Stimulated activated naive CD4-positive, alpha-beta T cell treated with Interleukin-2 at 50 U/mL for 16 hours (primary cell): ENCODE results near the gene HOXB5.
A peak's percentile ranks its signal among the peaks of the same experiment; 100 is the strongest.

Experiments used
- DNase-seq: peaks from one replicate; lab custom pipeline; 2025; lab: John Stamatoyannopoulos, UW

The HOXB5 gene

GRCh38 chr17:48559122-48559839, 34.3 kb downstream of the HOXB5 start:
- no peak for DNase-seq

- no peak for DNase-seq
These were observed 34.8 kb downstream of the HOXB5 start for GRCh38 chr17:48558831-48559121.

GRCh38 chr17:48558057-48558830, 35.3 kb downstream of the HOXB5 start:
- no peak for DNase-seq

GRCh38 chr17:48556576-48557401, 36.8 kb downstream of the HOXB5 start:
- no peak for DNase-seq

GRCh38 chr17:48556229-48556575, 37.4 kb downstream of the HOXB5 start:
- DNase-seq, result no peak

- no peak for DNase-seq
These were observed 38.0 kb downstream of the HOXB5 start for GRCh38 chr17:48555258-48556228.

GRCh38 chr17:48554412-48555257, 38.9 kb downstream of the HOXB5 start:
- DNase-seq, result no peak

- no peak for DNase-seq
These were observed 39.8 kb downstream of the HOXB5 start for GRCh38 chr17:48553826-48554225.

- no peak for DNase-seq
These were observed 40.4 kb downstream of the HOXB5 start for GRCh38 chr17:48553190-48553547.

- no peak for DNase-seq
These were observed 41.0 kb downstream of the HOXB5 start for GRCh38 chr17:48552466-48553189.

GRCh38 chr17:48551596-48552465, 41.7 kb downstream of the HOXB5 start:
- DNase-seq, result no peak

GRCh38 chr17:48551214-48551555, 42.4 kb downstream of the HOXB5 start:
- DNase-seq, result no peak

GRCh38 chr17:48550502-48551213, 42.9 kb downstream of the HOXB5 start:
- no peak for DNase-seq

- DNase-seq, result no peak
These were observed 43.6 kb downstream of the HOXB5 start for GRCh38 chr17:48549914-48550501.

- DNase-seq, result no peak
These were observed 44.3 kb downstream of the HOXB5 start for GRCh38 chr17:48549281-48549630.

GRCh38 chr17:48548523-48549280, 44.9 kb downstream of the HOXB5 start:
- no peak for DNase-seq

GRCh38 chr17:48547808-48548522, 45.6 kb downstream of the HOXB5 start:
- DNase-seq, result peak; percentile 42
